HG03469 (cell line): ENCODE measurements around the gene HAPLN1.

Experiments
- ATAC-seq: cut with Tn5 transposase; IDR thresholded peaks from one replicate; pipeline ENCODE4 v1.9.1; 2021; ENCODE audit warnings: mild to moderate bottlenecking, moderate library complexity, moderate number of reproducible peaks; ENCODE audit not compliant: unreplicated experiment

HAPLN1 gene

DNA sequence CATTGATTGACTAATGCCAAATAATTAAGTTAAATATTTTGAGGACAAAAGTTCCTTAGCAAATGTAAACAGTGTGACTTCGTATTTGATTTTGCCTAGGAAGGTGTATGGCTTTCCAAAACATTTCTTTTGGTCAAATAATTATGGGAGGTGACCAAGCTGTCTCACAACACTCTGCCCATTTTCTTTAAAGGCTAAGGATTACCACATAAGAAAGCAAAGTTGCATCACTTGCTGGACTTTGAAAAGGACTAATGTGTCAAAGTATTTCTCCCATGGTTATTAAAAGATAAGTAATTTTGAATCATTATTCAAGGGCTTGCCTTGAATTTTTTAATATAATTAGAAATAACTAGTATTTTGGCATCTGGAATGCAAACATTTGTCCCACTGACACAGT is 74.7 kb downstream of the HAPLN1 start:
- ATAC-seq = no peak

DNA sequence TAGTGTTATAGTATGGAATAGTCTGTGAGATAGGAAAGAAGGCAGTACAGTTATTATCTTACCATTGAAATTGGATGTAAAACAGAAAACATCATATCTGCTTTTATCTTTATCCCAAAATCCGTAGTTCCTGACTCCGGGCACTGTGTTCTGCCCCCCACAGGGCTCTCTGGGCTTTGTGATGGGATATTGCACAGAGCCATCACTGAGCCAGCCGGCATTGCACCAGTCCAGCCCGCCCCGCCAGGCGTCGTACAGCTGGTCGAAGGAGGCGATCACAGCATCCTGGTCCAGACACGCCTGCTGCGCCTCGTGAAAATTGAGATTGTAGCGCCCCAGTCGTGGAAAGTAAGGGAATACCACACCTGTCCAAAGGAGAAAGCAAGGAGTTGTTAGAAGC is 76.4 kb downstream of the HAPLN1 start:
- ATAC-seq = no peak

DNA sequence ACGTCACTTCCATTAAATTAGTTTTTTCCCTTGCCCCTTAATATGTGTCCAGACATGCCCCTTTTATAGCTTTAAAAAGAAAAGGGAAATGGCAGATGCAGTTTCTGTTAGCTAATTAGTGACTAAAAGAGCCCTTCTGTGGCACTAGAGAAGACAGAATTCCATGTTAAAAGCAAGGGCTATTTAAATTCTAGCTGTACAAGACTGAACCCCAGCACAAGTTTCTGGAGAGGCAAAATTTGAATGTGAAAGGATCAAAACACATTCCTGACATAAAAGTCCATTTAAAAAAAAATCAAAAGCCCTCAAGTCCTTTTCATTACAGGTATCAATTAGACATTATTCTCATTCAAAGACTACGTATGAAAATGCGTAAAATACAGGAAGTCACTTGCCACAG is 78.7 kb downstream of the HAPLN1 start:
- no peak for ATAC-seq

DNA sequence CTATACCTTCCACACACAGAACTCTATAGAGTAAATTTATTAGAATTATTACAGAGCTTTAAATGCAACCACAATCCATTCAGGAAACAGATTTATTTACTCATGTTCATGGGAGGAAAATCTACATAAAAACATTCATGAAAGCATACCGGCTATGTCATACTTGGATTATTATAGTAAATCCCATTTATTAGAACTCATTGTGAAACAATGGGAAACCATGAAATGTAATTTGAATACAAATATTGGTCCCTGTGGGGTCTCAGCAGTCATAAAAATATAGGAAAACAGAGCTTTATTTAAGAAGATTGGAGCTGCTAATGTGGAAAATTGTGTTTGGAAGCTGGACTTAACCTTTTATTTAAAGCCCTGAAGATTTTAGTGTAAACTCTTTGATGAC is 80.7 kb downstream of the HAPLN1 start:
- ATAC-seq = no peak

- no peak for ATAC-seq
These were observed 84.5 kb downstream of the HAPLN1 start for GRCh38 chr5:83636156-83636555.

DNA sequence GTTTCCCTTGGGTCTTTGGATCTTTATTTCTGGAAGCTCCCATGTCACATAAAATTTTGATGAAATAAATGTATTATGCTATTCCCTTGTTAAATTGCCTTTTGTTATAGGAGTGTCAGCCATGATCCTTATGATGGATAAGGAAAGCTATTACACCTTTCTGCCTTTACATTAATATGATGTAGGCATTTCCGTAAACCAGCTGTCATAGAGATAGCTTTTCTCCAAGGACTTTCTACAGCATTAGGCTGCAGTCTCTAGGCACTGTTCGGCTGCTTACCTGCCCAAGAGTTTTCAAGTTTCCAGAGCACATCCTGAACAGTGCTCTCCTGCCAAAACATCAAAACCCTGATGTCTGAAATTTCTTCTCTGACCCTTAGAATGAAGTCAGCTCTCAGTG is 87.4 kb downstream of the HAPLN1 start:
- no peak for ATAC-seq

GRCh38 chr5:83632874-83633273 is 87.8 kb downstream of the HAPLN1 start:
- ATAC-seq = no peak

GRCh38 chr5:83628360-83628759 is 92.3 kb downstream of the HAPLN1 start:
- ATAC-seq = no peak

DNA sequence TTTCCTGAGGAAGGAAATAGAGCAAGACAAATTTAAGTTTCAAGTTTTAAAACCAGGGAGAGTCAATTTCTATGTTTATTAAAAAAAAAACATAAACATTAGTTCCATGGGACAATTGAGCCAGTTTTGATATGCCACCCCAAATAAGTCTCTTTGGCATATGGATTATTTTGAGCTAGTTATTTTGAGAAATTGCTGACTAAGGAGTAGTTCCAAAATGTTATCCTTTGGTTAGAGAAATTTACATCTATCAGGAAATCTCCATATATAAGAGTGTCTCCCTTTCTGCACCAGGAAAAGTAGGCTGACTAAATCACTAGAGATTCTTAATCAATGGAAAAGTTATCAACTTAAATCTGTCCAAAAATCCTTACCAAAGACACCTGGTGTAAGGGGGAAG is 105.8 kb downstream of the HAPLN1 start:
- no peak for ATAC-seq

DNA sequence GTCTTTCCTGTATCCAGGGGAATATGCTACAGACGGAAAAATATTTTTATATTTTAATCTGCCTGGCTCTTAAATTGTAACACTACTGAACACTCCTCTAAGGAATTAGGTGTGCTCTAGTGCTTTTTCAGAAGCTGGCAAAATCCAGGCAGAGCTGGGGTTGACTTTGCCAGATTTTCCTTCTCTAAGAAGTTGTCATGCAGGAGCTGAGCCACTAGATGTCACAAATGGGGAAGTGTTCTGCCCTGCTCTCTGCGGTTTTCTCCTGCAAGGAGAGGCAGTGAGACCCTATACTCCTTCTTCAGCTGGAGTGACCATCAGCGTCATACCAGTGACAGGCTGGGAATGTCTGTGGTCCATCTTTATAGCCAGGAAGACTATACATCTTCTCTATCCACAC is 112.5 kb downstream of the HAPLN1 start:
- no peak for ATAC-seq

DNA sequence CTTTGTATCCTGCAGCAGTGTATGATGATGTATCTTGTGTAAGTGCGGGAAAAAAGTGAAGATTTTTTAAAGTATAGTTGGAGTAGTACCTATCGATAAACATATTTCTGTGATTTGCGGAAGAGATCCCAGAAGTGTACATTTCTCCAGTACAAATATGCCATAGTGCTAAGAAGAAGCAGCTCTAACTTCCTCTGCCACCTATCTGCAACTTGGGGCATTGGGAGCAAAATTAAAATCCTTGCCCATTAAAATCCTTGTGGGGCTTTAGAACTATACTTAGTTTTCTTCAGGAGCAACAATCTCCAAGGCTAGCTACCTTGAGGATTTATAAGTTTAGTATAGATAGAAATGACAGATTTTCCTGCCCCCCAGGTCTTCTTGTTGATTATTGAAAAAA is 125.4 kb downstream of the HAPLN1 start:
- no peak for ATAC-seq

- no peak for ATAC-seq
These were observed 129.7 kb downstream of the HAPLN1 start for GRCh38 chr5:83590966-83591365.

DNA sequence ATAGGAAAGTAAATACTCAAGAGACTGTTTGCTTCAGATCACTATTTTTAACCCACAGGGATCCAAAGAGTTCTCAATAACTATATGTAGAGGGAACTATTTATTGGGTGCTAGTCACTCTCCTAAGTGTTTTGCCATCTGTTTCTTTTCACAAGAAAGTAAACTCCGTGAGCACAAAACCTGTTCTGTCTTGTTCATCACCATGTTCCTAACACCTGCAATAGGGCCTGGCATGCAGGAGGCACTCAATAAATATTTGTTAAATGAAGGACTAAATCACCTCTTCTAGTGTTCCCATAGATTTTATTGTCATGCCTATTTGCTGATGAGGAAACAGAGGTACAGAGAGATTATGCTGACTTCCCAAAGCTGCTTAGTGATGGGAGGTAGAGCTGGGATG is 130.9 kb downstream of the HAPLN1 start:
- no peak for ATAC-seq
